ENCODE data around the gene ARL11. TPM values are rescaled to one million over a fixed set of nuclear protein-coding genes. Genes with fewer than 3 reads are reported as not detected.
"Not testable (repeated sequence)": the region's sequence is repeated elsewhere in the genome, so short reads cannot be mapped to it uniquely, and the experiment has no call there.

The ARL11 gene
- total and polyA plus RNA-seq, 2 of the 4 experiments (the other 2 are of a cell fraction) = not detected

DNA sequence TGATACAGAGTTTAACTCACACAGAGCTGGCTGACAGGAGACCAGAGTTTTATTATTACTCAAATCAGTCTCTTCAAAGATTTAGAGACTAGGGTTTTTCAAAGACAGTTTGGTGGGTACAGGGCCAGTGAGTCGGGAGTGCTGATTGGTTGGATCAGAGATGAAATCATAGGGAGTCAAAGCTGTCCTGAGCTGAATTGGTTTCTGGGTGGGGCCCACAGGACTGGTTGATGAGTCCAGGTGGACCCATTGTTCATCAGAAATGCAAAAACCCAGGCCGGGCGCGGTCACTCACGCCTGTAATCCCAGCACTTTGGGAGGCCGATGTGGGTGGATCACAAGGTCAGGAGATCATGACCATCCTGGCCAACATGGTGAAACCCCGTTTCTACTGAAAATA lies 25.7 kb upstream of the ARL11 start:
- CTCF ChIA-PET = interaction anchor here (0.6 to 0.7 kb wide), 3 partner anchors 43 to 302 kb away, joined by 3 to 8 read pairs (median 3); no protein-coding TSS in a partner anchor

More for the DNA sequence above, 25.7 kb upstream of the ARL11 start:
- BruUV-seq (replicated peaks); DNase-seq; H4K5ac ChIP-seq (ENCODE audit: low read depth, low read length); H2BK5ac ChIP-seq (ENCODE audit: low read depth, low read length, poor library complexity, severe bottlenecking); H3K4me3 ChIP-seq (ENCODE audit: insufficient read depth, low read depth, low read length); H3K14ac ChIP-seq (replicated peaks; ENCODE audit: low read depth, low read length); H3K27me3 ChIP-seq (ENCODE audit: control insufficient read depth, insufficient read depth, low read length); H3K9me1 ChIP-seq (ENCODE audit: insufficient read depth, low read length); H2AK5ac ChIP-seq (ENCODE audit: low read depth, low read length); H3K18ac ChIP-seq (ENCODE audit: low read depth, low read length); H3K9ac ChIP-seq (ENCODE audit: low read depth, low read length); H3K56ac ChIP-seq (ENCODE audit: extremely low read depth, insufficient read depth, low read length); H2BK120ac ChIP-seq (ENCODE audit: low read depth, low read length); H3K79me1 ChIP-seq (ENCODE audit: low read depth in 1 of 2, low read length in 2 of 2); H3K36me3 ChIP-seq (ENCODE audit: control insufficient read depth, insufficient read depth, low read length); H3K9me3 ChIP-seq (ENCODE audit: control insufficient read depth, insufficient read depth, low read length); ATAC-seq (ENCODE audit: low read depth); H2AK9ac ChIP-seq (replicated peaks; ENCODE audit: low read depth, low read length, poor library complexity); H4K20me1 ChIP-seq (ENCODE audit: insufficient read depth, low read length); H2BK20ac ChIP-seq (ENCODE audit: low read depth, low read length); H3K27ac ChIP-seq (ENCODE audit: insufficient read depth, low read length); H4K8ac ChIP-seq (ENCODE audit: low read depth in 2 of 2, low read length in 2 of 2); H2BK15ac ChIP-seq (ENCODE audit: low read depth, low read length); H3K4me1 ChIP-seq (ENCODE audit: control insufficient read depth, insufficient read depth, low read length); H2AFZ ChIP-seq (replicated peaks; ENCODE audit: low read length, poor library complexity); H3K4me2 ChIP-seq (ENCODE audit: low read depth, low read length); H4K91ac ChIP-seq (ENCODE audit: insufficient read depth, low read depth, low read length); H3K23ac ChIP-seq (ENCODE audit: low read depth, low read length); in situ Hi-C loops (cut with MboI; ENCODE audit: low sequenced_read_pairs); H3K4ac ChIP-seq (ENCODE audit: low read depth, low read length); dilution Hi-C loops (cut with HindIII; ENCODE audit: low sequenced_read_pairs, unreplicated experiment): not testable (repeated sequence)
- POLR2A ChIA-PET (ENCODE audit: unreplicated experiment) = interaction anchor here (0.7 kb wide), 1 partner anchor 13 kb away, joined by 11 read pairs; no protein-coding TSS in a partner anchor
- intact Hi-C loops (cut with micrococcal nuclease) = loop anchor here (10.0 kb wide), 1 partner anchor 628 kb away; the partner anchor contains the start of gene FNDC3A
- 100% methylated on average over 1 of the region's 7 CpGs; no CpG with 5 or more reads in 1 of the 2 experiments for WGBS, 2 experiments (ENCODE audit: extremely low coverage in 2 of 2, insufficient read length in 1 of 2)
